GM23248 (cell line): ENCODE measurements around the gene PLEKHA5. TPM values are rescaled to one million over a fixed set of nuclear protein-coding genes. Genes with fewer than 3 reads are reported as not detected.
A peak's percentile ranks its signal among the peaks of the same experiment; 100 is the strongest.
"Not testable (repeated sequence)": the region's sequence is repeated elsewhere in the genome, so short reads cannot be mapped to it uniquely, and the experiment has no call there.

Experiments
- DNase-seq: peaks from one replicate; pipeline ENCODE4 v3.0.0-alpha.2; 2015
- H2AFZ ChIP-seq: fragments of 200-600 bp; sonication (generic); 2 replicates; pipeline ENCODE4 v1.6.1; 2016; ENCODE audit warnings: antibody characterized with exemption
- H3F3A ChIP-seq: fragments of 200-600 bp; sonication (generic); 2 replicates; pipeline ENCODE4 v1.6.1; 2016; ENCODE audit warnings: mild to moderate bottlenecking, antibody characterized with exemption, mixed run types; ENCODE audit not compliant: insufficient read depth
- H3K27ac ChIP-seq: fragments of 200-600 bp; sonication (generic); 2 replicates; pipeline ENCODE4 v1.5.1; 2016; ENCODE audit warnings: mild to moderate bottlenecking
- H3K27me3 ChIP-seq: fragments of 200-600 bp; sonication (generic); replicated peaks from 2 replicates; pipeline ENCODE4 v1.6.1; 2016; ENCODE audit warnings: mild to moderate bottlenecking; ENCODE audit not compliant: insufficient read depth
- H3K36me3 ChIP-seq: fragments of 200-600 bp; sonication (generic); 2 replicates; pipeline ENCODE4 v1.6.1; 2016; ENCODE audit warnings: low read depth, mild to moderate bottlenecking
- H3K4me1 ChIP-seq: fragments of 200-600 bp; sonication (generic); 2 replicates; pipeline ENCODE4 v1.6.1; 2016; ENCODE audit warnings: mild to moderate bottlenecking; ENCODE audit not compliant: insufficient read depth
- H3K4me2 ChIP-seq: fragments of 200-600 bp; sonication (generic); one replicate; pipeline ENCODE4 v1.6.1; 2016; ENCODE audit warnings: mild to moderate bottlenecking; ENCODE audit not compliant: unreplicated experiment
- H3K4me3 ChIP-seq: fragments of 200-600 bp; sonication (generic); 2 replicates; pipeline ENCODE4 v1.5.1; 2016; ENCODE audit warnings: mild to moderate bottlenecking
- H3K79me2 ChIP-seq: fragments of 200-600 bp; sonication (generic); 2 replicates; pipeline ENCODE4 v1.6.1; 2016; ENCODE audit warnings: mild to moderate bottlenecking; ENCODE audit not compliant: insufficient read depth
- H3K9ac ChIP-seq: fragments of 200-600 bp; sonication (generic); 2 replicates; pipeline ENCODE4 v1.6.1; 2016; ENCODE audit warnings: mild to moderate bottlenecking
- H3K9me2 ChIP-seq: fragments of 200-600 bp; sonication (generic); 2 replicates; pipeline ENCODE4 v1.6.1; 2016; ENCODE audit warnings: mixed run types, mild to moderate bottlenecking, moderate library complexity; ENCODE audit not compliant: insufficient read depth
- H3K9me3 ChIP-seq: fragments of 200-600 bp; sonication (generic); one replicate; pipeline ENCODE4 v1.6.1; 2017; ENCODE audit warnings: low read depth
- H4K20me1 ChIP-seq: fragments of 200-600 bp; sonication (generic); 2 replicates; pipeline ENCODE4 v1.6.0; 2016; ENCODE audit not compliant: insufficient read depth
- EZH2 ChIP-seq: fragments of 200-600 bp; sonication (generic); IDR thresholded peaks from 2 replicates; pipeline ENCODE4 v1.6.1; 2018; ENCODE audit warnings: antibody characterized with exemption, mild to moderate bottlenecking; ENCODE audit not compliant: insufficient read depth, poor library complexity, severe bottlenecking
- EZH2phosphoT487 ChIP-seq: fragments of 200-600 bp; sonication (generic); IDR thresholded peaks from 2 replicates; pipeline ENCODE4 v1.6.1; 2018; ENCODE audit warnings: antibody characterized with exemption, moderate library complexity, mild to moderate bottlenecking, low read depth; ENCODE audit not compliant: insufficient read depth
- WGBS, 2 experiments: methylation state at CpG; one replicate each; pipeline ENCODE4 v1.1.6; 2015 to 2017; ENCODE audit warnings: low lambda C conversion rate in 2 of 2, low coverage in 1 of 2; ENCODE audit errors: missing lambda C conversion rate in 2 of 2; 5-methylcytosine and 5-hydroxymethylcytosine counted together
- in situ Hi-C: fragments of 300-500 bp; cut with MboI; formaldehyde crosslinking; loops from 2 replicates; pipeline ENCODE4 v1.15.0; 2020
- polyA plus RNA-seq: library from polyadenylated mRNA; unstranded; fragments of >200 nt; fragmentation: Nextera tagmentation; extraction: Ambion mirVana; gene quantifications from 2 replicates; pipeline ENCODE4 v1.2.1, GENCODE V29; 2016
- total RNA-seq: library from RNA; depleted of rRNA; stranded (reverse); fragments of >200 nt; shearing (Covaris generic); gene quantifications from 2 replicates; pipeline ENCODE4 v1.2.3, GENCODE V29; 2014

Gene PLEKHA5
- total and polyA plus RNA-seq, 2 experiments from 2014 or later, result 10.0 to 12.1 TPM

DNA sequence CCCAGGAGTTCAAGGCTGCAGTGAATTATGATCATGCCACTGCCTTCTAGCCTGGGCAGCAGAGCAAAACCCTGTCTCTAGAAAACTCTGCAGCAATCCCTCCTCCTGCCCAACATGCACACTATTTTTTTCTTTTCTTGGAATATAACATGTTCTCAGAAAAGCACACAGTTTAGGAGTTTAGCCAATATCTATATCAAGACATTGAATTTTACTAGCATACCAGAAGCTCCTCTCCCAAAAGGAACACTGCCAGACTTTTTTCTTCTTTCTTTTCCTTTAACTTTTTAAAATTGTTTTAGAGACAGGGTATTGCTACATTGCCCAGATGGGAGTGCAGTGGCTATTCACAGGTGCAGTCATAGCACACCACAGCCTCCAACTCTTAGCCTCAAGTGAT, 202.7 kb downstream of the PLEKHA5 start:
- Histone ChIP-seq H3K79me2 (no peaks in the 10 kb centered on the region), H2AFZ (no peak overlapping the region), H3F3A (no peaks in the 10 kb centered on the region), H3K4me2 (no peak overlapping the region), H3K27ac (no peak overlapping the region), H3K9me2 (no peaks in the 10 kb centered on the region), H4K20me1 (no peaks in the 10 kb centered on the region), H3K9me3 (no peaks in the 10 kb centered on the region), H3K27me3 (no peaks in the 10 kb centered on the region), H3K9ac (no peak overlapping the region), H3K36me3 (no peaks in the 10 kb centered on the region), H3K4me1 (no peaks in the 10 kb centered on the region), H3K4me3 (no peak overlapping the region)
- in situ Hi-C loops, result no loop called here
- no peak for DNase-seq
- no peak for TF ChIP-seq EZH2phosphoT487
- TF ChIP-seq EZH2, result no peak

DNA sequence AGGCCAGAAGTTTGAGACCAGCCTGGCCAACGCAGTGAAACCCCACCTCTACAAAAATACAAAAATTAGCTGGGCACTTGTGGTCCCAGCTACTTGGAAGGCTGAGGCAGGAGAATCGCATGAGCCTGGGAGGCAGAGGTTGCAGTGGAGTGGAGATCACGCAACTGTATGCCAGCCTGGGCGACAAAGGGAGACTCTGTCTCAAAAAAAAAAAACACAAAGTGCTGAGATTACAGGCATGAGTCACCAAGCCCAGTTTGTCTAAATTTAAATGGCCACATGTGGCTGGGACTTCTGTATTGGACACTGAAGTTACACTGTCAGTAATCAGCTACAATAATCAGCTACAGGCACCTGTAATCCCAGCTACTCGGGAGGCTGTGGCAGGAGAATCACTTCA, 208.9 kb downstream of the PLEKHA5 start:
- Histone ChIP-seq H3F3A (no peaks in the 10 kb centered on the region), H3K79me2 (no peaks in the 10 kb centered on the region), H3K27ac (no peak overlapping the region), H4K20me1 (no peaks in the 10 kb centered on the region), H3K9ac (no peak overlapping the region), H3K9me2 (no peaks in the 10 kb centered on the region), H3K27me3 (no peaks in the 10 kb centered on the region), H3K4me3 (no peak overlapping the region), H3K36me3 (peaks cover 7% of the 10 kb centered on the region; the same call in 1 of the 2 replicates), H3K4me1 (no peaks in the 10 kb centered on the region), H2AFZ (no peak overlapping the region), H3K9me3 (no peaks in the 10 kb centered on the region), H3K4me2 (no peak overlapping the region)
- 91 to 96% methylated on average over 5 of the region's 5 CpGs for WGBS, 2 experiments
- DNase-seq, result peak; percentile 8
- TF ChIP-seq EZH2 (no peak), EZH2phosphoT487 (no peak)
- in situ Hi-C loops, result no loop called here

DNA sequence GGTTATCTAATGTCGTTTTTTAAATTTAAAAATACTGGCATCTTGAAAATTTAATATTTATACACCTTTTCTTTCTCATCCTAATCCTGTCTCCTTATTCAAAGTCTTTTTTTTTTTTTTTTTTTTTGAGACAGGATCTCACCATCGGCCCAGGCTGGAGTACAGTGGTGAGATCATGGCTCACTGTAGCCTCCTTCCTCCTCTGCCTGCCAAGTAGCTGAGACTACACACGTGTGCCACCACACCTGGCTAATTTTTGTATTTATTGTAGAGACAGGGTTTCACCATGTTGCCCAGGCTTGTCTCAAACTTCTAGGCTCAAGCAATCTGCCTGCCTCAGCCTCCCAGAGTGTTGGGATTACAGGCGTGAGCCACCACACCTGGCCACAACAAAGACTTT, 221.3 kb downstream of the PLEKHA5 start:
- H3K79me2 ChIP-seq, H3K27me3 ChIP-seq, H3K9ac ChIP-seq, H3K27ac ChIP-seq, H3F3A ChIP-seq, H3K4me3 ChIP-seq, H3K9me2 ChIP-seq, H4K20me1 ChIP-seq, H3K4me2 ChIP-seq, in situ Hi-C loops, DNase-seq, H3K9me3 ChIP-seq, H3K4me1 ChIP-seq, H2AFZ ChIP-seq: not testable (repeated sequence)
- WGBS, 2 experiments, result 63 to 67% methylated on average over 4 of the region's 4 CpGs
- peaks cover 10% of the 10 kb centered on the region for H3K36me3 ChIP-seq

- no peaks in the 10 kb centered on the region for H3K79me2 ChIP-seq
- no peaks in the 10 kb centered on the region for H3F3A ChIP-seq
- in situ Hi-C loops, result no loop called here
- no peaks in the 10 kb centered on the region for H3K27me3 ChIP-seq
- no peak overlapping the region for H3K27ac ChIP-seq
- no peak overlapping the region for H3K4me2 ChIP-seq
- H3K4me1 ChIP-seq, result no peaks in the 10 kb centered on the region
- no peaks in the 10 kb centered on the region for H3K9me3 ChIP-seq
- H3K9ac ChIP-seq, result no peak overlapping the region
- no peak overlapping the region for H2AFZ ChIP-seq
- H3K9me2 ChIP-seq, result no peaks in the 10 kb centered on the region
- DNase-seq, result no peak
- H4K20me1 ChIP-seq, result no peaks in the 10 kb centered on the region
- no peak overlapping the region for H3K4me3 ChIP-seq
- WGBS, 2 experiments, result 96 to 100% methylated on average over 2 of the region's 2 CpGs
- TF ChIP-seq EZH2phosphoT487 (no peak), EZH2 (no peak)
- peaks cover 10% of the 10 kb centered on the region for H3K36me3 ChIP-seq
These were observed 221.8 kb downstream of the PLEKHA5 start for GRCh38 chr12:19351346-19351745.

DNA sequence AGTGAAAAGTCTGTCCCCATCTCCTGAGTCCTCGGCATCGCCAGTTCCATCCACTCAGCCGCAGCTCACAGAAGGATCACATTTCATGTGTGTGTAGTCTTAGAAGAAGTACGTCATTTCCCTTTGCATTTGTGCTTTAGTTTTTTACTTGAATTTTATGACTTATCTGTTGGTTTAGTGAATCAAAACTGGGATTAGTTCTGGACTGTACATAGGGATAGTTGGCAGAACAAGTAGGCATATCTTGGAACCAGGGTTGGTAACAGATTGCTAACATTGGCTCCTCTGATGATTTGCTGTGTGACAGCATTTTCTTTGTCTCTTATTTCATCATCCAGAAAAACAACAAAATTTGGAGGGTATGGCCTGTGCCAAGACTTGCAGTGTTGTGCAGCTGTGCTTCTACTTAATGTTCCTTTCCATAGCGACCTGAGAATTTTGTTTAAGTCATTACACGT, 240.2 kb downstream of the PLEKHA5 start:
- H3K79me2 ChIP-seq, result no peaks in the 10 kb centered on the region
- H3K9me3 ChIP-seq, result no peaks in the 10 kb centered on the region
- H3K4me3 ChIP-seq, result no peak overlapping the region
- no peak for TF ChIP-seq EZH2
- TF ChIP-seq EZH2phosphoT487, result no peak
- H3K36me3 ChIP-seq, result no peaks in the 10 kb centered on the region
- peaks cover 8% of the 10 kb centered on the region for H3K4me1 ChIP-seq
- peak overlapping the region; percentile 63 for H3K27ac ChIP-seq
- H3K27me3 ChIP-seq, result no peaks in the 10 kb centered on the region
- H3K9ac ChIP-seq, result peak overlapping the region; percentile 29
- peak overlapping the region; percentile 9 for H3K4me2 ChIP-seq
- H3K9me2 ChIP-seq, result no peaks in the 10 kb centered on the region
- in situ Hi-C loops, result no loop called here
- H4K20me1 ChIP-seq, result no peaks in the 10 kb centered on the region
- H3F3A ChIP-seq, result peaks cover 6% of the 10 kb centered on the region; the same call in 1 of the 2 replicates
- peak; percentile 70 for DNase-seq
- WGBS, 2 experiments, result 34 to 39% methylated on average over 6 of the region's 6 CpGs
- peak overlapping the region; percentile 72 for H2AFZ ChIP-seq
